ENCODE data around the gene CDKAL1. TPM values are rescaled to one million over a fixed set of nuclear protein-coding genes. Genes with fewer than 3 reads are reported as not detected.

The CDKAL1 gene
- total and polyA plus RNA-seq, 2 of the 8 experiments (the other 6 are each of a cell fraction or from before 2014, with no cell fraction given) = 8.4 to 24.6 TPM

DNA sequence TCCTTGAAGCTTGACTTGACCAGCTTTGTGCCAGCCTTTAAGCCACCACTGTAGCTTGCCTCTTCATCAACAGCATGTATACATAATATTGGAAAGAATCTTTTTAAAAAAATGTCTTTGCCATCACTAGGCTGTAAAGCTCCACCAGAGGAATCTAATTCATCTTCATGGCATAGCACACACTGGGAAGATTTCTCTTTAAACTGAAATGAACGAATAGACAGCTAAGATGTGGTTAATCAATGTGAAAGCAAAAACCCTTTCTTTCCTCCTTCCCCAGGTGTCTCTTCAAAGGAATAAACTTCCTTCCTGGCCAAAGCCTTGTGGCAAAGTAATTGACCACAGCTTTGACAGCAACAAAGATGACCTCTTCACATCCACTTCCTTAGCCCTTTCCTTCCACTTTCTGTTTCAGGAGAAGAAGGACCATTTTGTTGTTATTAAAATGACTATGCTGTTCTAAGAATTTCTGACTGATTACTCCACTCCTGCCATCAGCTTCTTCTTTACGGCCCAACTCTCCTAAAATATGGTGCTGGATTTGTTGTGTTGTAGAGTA is 630.6 kb downstream of the CDKAL1 start:
- Histone ChIP-seq H4K8ac (ENCODE audit: extremely low read depth, insufficient read depth, low read length) (no peak overlapping the region), H3K14ac (ENCODE audit: insufficient read length) (no peak overlapping the region), H3K79me1 (ENCODE audit: low read depth, low read length) (no peaks in the 10 kb centered on the region), H3K4ac (replicated peaks; ENCODE audit: insufficient read length, low read depth, low read length) (no peak overlapping the region), H3K36me3 (ENCODE audit: control insufficient read depth in 2 of 4, insufficient read depth in 4 of 4, low read length in 3 of 4) (no peaks in the 10 kb centered on the region), H3K79me2 (ENCODE audit: control insufficient read depth in 1 of 2, insufficient read depth in 2 of 2, low read length in 2 of 2) (no peaks in the 10 kb centered on the region), H2BK20ac (ENCODE audit: low read length) (no peak overlapping the region), H3K9me3 (ENCODE audit: insufficient read depth in 2 of 2, low read depth in 1 of 2, low read length in 1 of 2) (no peaks in the 10 kb centered on the region), H3K56ac (replicated peaks; ENCODE audit: insufficient read length, low read depth, low read length) (no peak overlapping the region), H3K18ac (ENCODE audit: extremely low read depth, low read length) (no peak overlapping the region), H4K20me1 (replicated peaks in 1 of 2; ENCODE audit: control insufficient read depth in 1 of 2, insufficient read depth in 2 of 2, low read length in 2 of 2) (no peaks in the 10 kb centered on the region), H4K5ac (ENCODE audit: insufficient read length, low read depth, low read length) (no peak overlapping the region), H3K4me1 (replicated peaks in 1 of 4; ENCODE audit: control insufficient read depth in 3 of 4, insufficient read depth in 4 of 4, low read length in 3 of 4) (no peaks in the 10 kb centered on the region), H3K4me2 (ENCODE audit: insufficient read depth in 1 of 2, low read depth in 2 of 2, low read length in 2 of 2) (no peak overlapping the region), H3K4me3 (ENCODE audit: extremely low read depth in 1 of 4, insufficient read depth in 2 of 4, low read depth in 3 of 4, low read length in 4 of 4) (no peak overlapping the region), H3K23ac (ENCODE audit: insufficient read length) (no peak overlapping the region), H3K27ac (ENCODE audit: low read depth, low read length) (no peak overlapping the region), H3K27me3 (replicated peaks in 1 of 4; ENCODE audit: control insufficient read depth in 3 of 4, extremely low read depth in 1 of 4, insufficient read depth in 3 of 4, low read length in 3 of 4) (no peaks in the 10 kb centered on the region), H2AFZ (ENCODE audit: low read length) (no peak overlapping the region), H3K23me2 (ENCODE audit: low read depth, low read length) (no peaks in the 10 kb centered on the region), H2BK120ac (replicated peaks; ENCODE audit: low read depth, low read length) (no peak overlapping the region), H2AK5ac (ENCODE audit: low read depth, low read length) (no peak overlapping the region), H2BK5ac (ENCODE audit: low read depth, low read length) (no peak overlapping the region), H2BK12ac (ENCODE audit: low read depth, low read length) (no peak overlapping the region), H4K91ac (replicated peaks; ENCODE audit: insufficient read length, low read length) (no peak overlapping the region), H3K9ac (replicated peaks in 1 of 4; ENCODE audit: extremely low read depth in 1 of 4, low read depth in 3 of 4, low read length in 3 of 4) (no peak overlapping the region), H2BK15ac (ENCODE audit: low read length) (no peak overlapping the region)
- FAIRE-seq (no peak), DNase-seq (ENCODE audit: low read depth in 1 of 2, low spot score in 2 of 2) (no peak)
- ChIA-PET POLR2A (ENCODE audit: partially characterized antibody) (no interaction called here), CTCF (ENCODE audit: partially characterized antibody) (interaction anchor here (0.5 to 1.6 kb wide), 4 partner anchors 12 to 132 kb away, joined by 3 read pairs; no protein-coding TSS in a partner anchor)
- WGBS, 2 experiments (ENCODE audit: extremely low coverage in 1 of 2, insufficient coverage in 1 of 2, insufficient read length in 1 of 2, insufficient replicate concordance in 2 of 2, low coverage in 1 of 2, low lambda C conversion rate in 2 of 2, missing lambda C conversion rate in 1 of 2) = 85% methylated on average over 2 of the region's 2 CpGs; no CpG with 5 or more reads in 1 of the 2 experiments
- TF ChIP-seq, protein P1, sequence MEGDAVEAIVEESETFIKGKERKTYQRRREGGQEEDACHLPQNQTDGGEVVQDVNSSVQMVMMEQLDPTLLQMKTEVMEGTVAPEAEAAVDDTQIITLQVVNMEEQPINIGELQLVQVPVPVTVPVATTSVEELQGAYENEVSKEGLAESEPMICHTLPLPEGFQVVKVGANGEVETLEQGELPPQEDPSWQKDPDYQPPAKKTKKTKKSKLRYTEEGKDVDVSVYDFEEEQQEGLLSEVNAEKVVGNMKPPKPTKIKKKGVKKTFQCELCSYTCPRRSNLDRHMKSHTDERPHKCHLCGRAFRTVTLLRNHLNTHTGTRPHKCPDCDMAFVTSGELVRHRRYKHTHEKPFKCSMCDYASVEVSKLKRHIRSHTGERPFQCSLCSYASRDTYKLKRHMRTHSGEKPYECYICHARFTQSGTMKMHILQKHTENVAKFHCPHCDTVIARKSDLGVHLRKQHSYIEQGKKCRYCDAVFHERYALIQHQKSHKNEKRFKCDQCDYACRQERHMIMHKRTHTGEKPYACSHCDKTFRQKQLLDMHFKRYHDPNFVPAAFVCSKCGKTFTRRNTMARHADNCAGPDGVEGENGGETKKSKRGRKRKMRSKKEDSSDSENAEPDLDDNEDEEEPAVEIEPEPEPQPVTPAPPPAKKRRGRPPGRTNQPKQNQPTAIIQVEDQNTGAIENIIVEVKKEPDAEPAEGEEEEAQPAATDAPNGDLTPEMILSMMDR (IDR thresholded peaks at IDR 0.05; ENCODE audit: control extremely low read depth in 1 of 3, insufficient read depth in 1 of 3, low read depth in 1 of 3, low read length in 3 of 3) = no peak
- TF ChIP-seq BCL11A (IDR thresholded peaks at IDR 0.05; ENCODE audit: low read depth in 2 of 2, low read length in 2 of 2) = no peak
- TF ChIP-seq NRF1 (IDR thresholded peaks at IDR 0.05; ENCODE audit: low read depth, low read length) = no peak
- TF ChIP-seq KDM5A (IDR thresholded peaks at IDR 0.05; ENCODE audit: low read length) = no peak
- TF ChIP-seq KDM1A (IDR thresholded peaks at IDR 0.05; ENCODE audit: borderline replicate concordance, low read length) = no peak

All from H1 (cell line).